Adrenal gland (tissue), 12 donors: ENCODE data around the gene TP53BP2. TPM values are rescaled to one million over a fixed set of nuclear protein-coding genes. Genes with fewer than 3 reads are reported as not detected.
"Not testable (repeated sequence)": the region's sequence is repeated elsewhere in the genome, so short reads cannot be mapped to it uniquely, and the experiment has no call there.

Source experiments
- DNase-seq, 7 donors: peaks; one replicate each; pipeline ENCODE4 v3.0.0-alpha.2; 2019 to 2020
- H3K27ac ChIP-seq, 5 donors: fragments of 200-600 bp; sonication (generic) in 4 of 5; 1 replicate in 3 of 5; 2 replicates in 2 of 5; pipeline versions ENCODE4 v1.5.1 to v1.8.0; 2016 to 2020; ENCODE audit warnings: mild to moderate bottlenecking in 1 of 5
- H3K27me3 ChIP-seq: fragments of 200-600 bp; 2 replicates; pipeline ENCODE4 v1.8.0; 2021
- H3K36me3 ChIP-seq, 2 donors: fragments of 200-600 bp; replicated peaks in 1 of 2; 1 replicate in 1 of 2; 2 replicates in 1 of 2; pipeline versions ENCODE4 v1.5.1 to v1.8.0; 2018 to 2022
- H3K4me1 ChIP-seq, 2 donors: fragments of 200-600 bp; replicated peaks in 1 of 2; 1 replicate in 1 of 2; 2 replicates in 1 of 2; pipeline versions ENCODE4 v1.5.1 to v1.8.0; 2018 to 2021
- H3K4me3 ChIP-seq, 4 donors: fragments of 200-600 bp; sonication (generic) in 3 of 4; one replicate each; pipeline ENCODE4 v1.5.1; 2016 to 2018
- H3K9me3 ChIP-seq, 3 donors: fragments of 200-600 bp; sonication (generic) in 1 of 3; replicated peaks in 1 of 3; 1 replicate in 2 of 3; 2 replicates in 1 of 3; pipeline versions ENCODE4 v1.5.1 to v1.8.0; 2016 to 2021
- POLR2A ChIP-seq, 2 donors: fragments of 450-650 bp; IDR thresholded peaks; one replicate each; pipeline ENCODE4 v1.6.1; 2017; ENCODE audit warnings: antibody characterized with exemption in 2 of 2, mild to moderate bottlenecking in 2 of 2, moderate library complexity in 1 of 2
- WGBS, 4 donors: extraction: QIAGEN DNeasy Blood & Tissue Kit in 2 of 4; methylation state at CpG; one replicate each; pipeline versions ENCODE4 v1.1.5 to v1.1.7; 2013 to 2017; 5-methylcytosine and 5-hydroxymethylcytosine counted together
- intact Hi-C, 2 donors: fragments of 100-400 bp; cut with DNase I; formaldehyde crosslinking; loops; one replicate each; pipeline versions ENCODE4 v1.14.1 to v1.15.0; 2022 to 2023
- polyA plus RNA-seq, 3 donors: library from polyadenylated mRNA; stranded (reverse); fragments of 200-250 nt in 2 of 3; fragments of 350-450 nt in 1 of 3; fragmentation: Illumina TruSeq in 1 of 3; extraction: RNeasy Lipid Tissue Mini Kit (QIAGEN cat#74804) in 1 of 3; gene quantifications; one replicate each; pipeline ENCODE4 v1.2.3, GENCODE V29; 2013 to 2014
- total RNA-seq, 9 donors: library from RNA; depleted of rRNA in 4 of 9; stranded (reverse); fragments of >200 nt in 4 of 9; fragments of 120-200 nt in 1 of 9; fragmentation: NEBNext Ultra II Directional in 1 of 9; extraction: Animal tissue kit (Norgen Biotek cat#: 25700) in 1 of 9; gene quantifications; one replicate each; pipeline versions ENCODE4 v1.1.0 to v1.2.4, GENCODE V29; 2013 to 2023
- TF ChIP-seq, protein P1 (sequence below), 6 experiments: fragments of 450-650 bp in 4 of 6; fragments of 200-600 bp in 2 of 6; sonication (generic) in 1 of 6; IDR thresholded peaks; 1 replicate in 5 of 6; 2 replicates in 1 of 6; pipeline versions ENCODE4 v1.5.1 to v1.8.0; 2016 to 2021; ENCODE audit warnings: antibody characterized with exemption in 6 of 6, mild to moderate bottlenecking in 2 of 6, moderate library complexity in 1 of 6
- donor health status: healthy with polysubstance abuse.
- donor health status: Bipolar disorder and iron deficiency.
- donor health status: DM: yes; HTN: yes; CAD: no.
- donor health status: DM: no; HTN: no; CAD: no.
- donor health status: DM: no; HTN: no; CAD: no.
- donor health status: DM: yes; HTN: yes; CAD: no.

The TP53BP2 gene
- total and polyA plus RNA-seq, 12 donors, result 6.0 to 38.5 (median 24.0) TPM

DNA sequence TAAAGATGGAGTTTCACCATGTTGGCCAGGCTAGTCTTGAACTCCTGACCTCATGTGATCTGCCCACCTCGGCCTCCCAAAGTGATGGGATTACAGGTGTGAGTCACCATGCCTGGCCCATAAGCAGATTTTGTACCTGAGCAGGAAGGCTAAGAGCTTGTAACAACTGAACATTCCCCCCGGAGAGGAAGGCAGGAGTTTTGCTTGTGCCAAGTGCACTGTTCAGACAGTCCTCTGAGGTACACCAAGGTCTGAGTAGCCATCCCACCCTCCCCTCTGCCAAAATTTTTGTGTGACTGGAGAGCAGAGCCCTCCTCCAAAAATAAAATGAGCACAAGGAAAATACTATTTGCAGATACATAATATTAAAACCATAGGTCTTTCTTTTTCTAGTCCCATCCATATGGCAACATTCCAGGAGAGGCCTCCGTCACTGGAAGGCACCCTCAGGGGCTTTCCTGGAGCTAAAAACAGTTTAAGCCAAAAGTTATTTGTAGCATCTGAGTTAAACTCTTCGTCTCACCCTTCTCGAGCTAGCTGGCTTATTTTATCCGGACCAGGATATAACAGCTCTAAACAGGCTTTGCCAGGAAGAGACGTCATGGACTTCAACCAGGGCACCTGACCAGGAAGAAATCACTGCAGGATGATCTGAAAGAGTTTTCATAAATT, 106.2 kb downstream of the TP53BP2 start:
- DNase-seq, result no peak
- Histone ChIP-seq H3K9me3 (no peaks in the 10 kb centered on the region), H3K36me3 (peaks cover 0 to 12% of the 10 kb centered on the region in 2 donors), H3K27ac (peak overlapping the region in 1 of 5 donors; percentile 21), H3K4me1 (peaks cover 10 to 29% of the 10 kb centered on the region in 2 donors), H3K27me3 (no peaks in the 10 kb centered on the region), H3K4me3 (no peak overlapping the region)
- WGBS, 4 donors, result 63 to 76% (median 69%) methylated on average over 7 of the region's 7 CpGs
- intact Hi-C loops, result no loop called here
- TF ChIP-seq POLR2A (IDR thresholded peaks at IDR 0.05), result no peak
- TF ChIP-seq, protein P1, sequence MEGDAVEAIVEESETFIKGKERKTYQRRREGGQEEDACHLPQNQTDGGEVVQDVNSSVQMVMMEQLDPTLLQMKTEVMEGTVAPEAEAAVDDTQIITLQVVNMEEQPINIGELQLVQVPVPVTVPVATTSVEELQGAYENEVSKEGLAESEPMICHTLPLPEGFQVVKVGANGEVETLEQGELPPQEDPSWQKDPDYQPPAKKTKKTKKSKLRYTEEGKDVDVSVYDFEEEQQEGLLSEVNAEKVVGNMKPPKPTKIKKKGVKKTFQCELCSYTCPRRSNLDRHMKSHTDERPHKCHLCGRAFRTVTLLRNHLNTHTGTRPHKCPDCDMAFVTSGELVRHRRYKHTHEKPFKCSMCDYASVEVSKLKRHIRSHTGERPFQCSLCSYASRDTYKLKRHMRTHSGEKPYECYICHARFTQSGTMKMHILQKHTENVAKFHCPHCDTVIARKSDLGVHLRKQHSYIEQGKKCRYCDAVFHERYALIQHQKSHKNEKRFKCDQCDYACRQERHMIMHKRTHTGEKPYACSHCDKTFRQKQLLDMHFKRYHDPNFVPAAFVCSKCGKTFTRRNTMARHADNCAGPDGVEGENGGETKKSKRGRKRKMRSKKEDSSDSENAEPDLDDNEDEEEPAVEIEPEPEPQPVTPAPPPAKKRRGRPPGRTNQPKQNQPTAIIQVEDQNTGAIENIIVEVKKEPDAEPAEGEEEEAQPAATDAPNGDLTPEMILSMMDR (IDR thresholded peaks at IDR 0.05), result no peak

DNA sequence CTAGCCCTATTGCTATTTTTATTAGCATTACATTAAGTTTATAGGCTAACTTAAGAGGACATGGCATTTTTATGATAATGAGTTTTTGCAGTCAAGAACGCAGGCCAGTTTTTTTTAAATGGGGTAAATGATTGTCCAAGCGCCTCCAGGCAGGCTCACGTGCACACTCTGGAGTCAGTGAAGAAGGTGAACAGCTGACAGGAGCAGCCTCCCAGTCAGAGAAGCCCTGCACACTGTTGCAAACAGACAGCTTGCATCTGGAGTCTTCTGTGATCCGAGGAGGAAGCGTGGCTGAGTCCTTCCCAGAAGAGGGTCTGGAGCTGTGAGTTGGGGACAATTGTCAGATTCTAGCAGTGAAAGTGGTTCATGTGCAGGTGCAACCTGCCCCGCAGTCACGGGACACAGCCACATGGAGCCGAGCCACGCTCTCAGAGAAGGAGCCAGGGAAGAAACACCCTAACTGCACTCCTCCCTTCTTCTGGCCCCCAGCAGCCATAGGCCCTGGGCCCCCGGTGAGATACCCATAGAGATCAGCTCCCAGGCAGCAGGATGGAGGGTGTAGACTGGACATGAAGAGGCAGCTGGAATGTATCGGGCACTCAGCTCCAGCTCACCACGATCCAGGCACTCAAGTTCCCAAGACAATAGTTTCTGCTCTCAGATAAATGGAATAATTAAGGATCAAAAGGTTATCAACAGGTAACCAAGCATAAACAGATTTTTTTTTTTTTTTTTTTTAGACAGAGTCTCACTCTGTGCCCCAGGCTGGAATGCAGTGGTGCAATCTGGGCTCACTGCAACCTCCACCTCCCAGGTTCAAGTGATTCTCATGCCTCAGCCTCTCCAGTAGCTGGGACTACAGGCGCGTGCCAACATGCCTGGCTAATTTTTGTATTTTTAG, 107.0 kb downstream of the TP53BP2 start:
- TF ChIP-seq, protein P1 (IDR thresholded peaks at IDR 0.05), result no peak
- no peak for TF ChIP-seq POLR2A (IDR thresholded peaks at IDR 0.05)
- WGBS, 4 donors, result 82 to 92% (median 90%) methylated on average over 12 to 14 of the region's 14 CpGs
- peaks cover 0 to 4% of the 10 kb centered on the region in 2 donors for H3K36me3 ChIP-seq
- H3K9me3 ChIP-seq, result no peaks in the 10 kb centered on the region
- peaks cover 18 to 37% of the 10 kb centered on the region in 2 donors for H3K4me1 ChIP-seq
- no peak overlapping the region for H3K4me3 ChIP-seq
- no peak for DNase-seq
- intact Hi-C loops, result no loop called here
- no peak overlapping the region for H3K27ac ChIP-seq
- H3K27me3 ChIP-seq, result no peaks in the 10 kb centered on the region

DNA sequence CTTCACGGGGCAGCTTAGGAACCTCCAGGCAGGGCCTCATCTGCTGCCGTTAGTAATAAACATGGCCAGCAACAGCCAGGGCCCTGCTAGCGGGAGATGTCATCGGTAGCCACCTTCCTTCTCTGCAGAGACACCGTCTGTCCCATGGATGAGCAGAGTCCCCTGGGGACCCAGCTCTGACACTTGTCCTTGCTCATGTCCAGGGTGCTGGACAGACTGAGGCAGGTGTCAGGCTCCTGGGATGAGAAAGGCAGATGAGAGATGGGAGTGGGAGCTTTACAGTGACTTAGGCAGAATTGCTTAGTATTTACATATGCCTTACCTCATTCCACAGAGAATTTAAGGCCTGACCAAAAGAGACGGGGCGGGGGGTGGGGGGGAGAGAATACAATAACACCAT, 108.4 kb downstream of the TP53BP2 start:
- no peak overlapping the region for H3K27ac ChIP-seq
- 35 to 78% (median 73%) methylated on average over 2 to 7 of the region's 7 CpGs for WGBS, 4 donors
- H3K9me3 ChIP-seq, result no peaks in the 10 kb centered on the region
- H3K27me3 ChIP-seq, result no peaks in the 10 kb centered on the region
- TF ChIP-seq, protein P1 (IDR thresholded peaks at IDR 0.05), result no peak
- TF ChIP-seq POLR2A (IDR thresholded peaks at IDR 0.05), result no peak
- peaks cover 30 to 43% of the 10 kb centered on the region in 2 donors for H3K4me1 ChIP-seq
- DNase-seq, result no peak
- intact Hi-C loops, result no loop called here
- H3K4me3 ChIP-seq, result no peak overlapping the region
- peaks cover 0 to 4% of the 10 kb centered on the region in 2 donors for H3K36me3 ChIP-seq

DNA sequence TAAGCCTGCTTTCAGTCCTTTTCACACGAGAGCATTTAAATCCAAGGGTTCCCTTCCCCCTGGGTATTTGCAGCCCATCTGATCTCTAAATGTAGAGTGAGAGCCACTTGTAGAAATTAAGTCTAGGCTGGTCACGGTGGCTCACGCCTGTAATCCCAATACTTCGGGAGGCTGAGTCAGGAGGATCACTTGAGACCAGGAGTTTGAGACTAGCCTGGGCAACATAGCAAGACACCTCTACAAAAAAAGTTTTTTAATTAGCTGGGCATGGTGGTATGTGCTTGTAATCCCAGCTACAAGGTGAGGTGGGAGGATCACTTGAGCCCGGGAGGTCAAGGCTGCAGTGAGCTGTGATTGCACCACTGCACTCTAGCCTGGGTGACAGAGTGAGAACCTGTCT, 109.1 kb downstream of the TP53BP2 start:
- H3K9me3 ChIP-seq, H3K27ac ChIP-seq, intact Hi-C loops, DNase-seq, H3K4me3 ChIP-seq, H3K36me3 ChIP-seq, H3K27me3 ChIP-seq: not testable (repeated sequence)
- 82 to 94% (median 87%) methylated on average over 5 of the region's 5 CpGs for WGBS, 4 donors
- peaks cover 37 to 50% of the 10 kb centered on the region in 2 donors for H3K4me1 ChIP-seq
